Renal cortex interstitium (tissue), 11 donors: ENCODE results near the gene GRK5. TPM values are rescaled to one million over a fixed set of nuclear protein-coding genes. Genes with fewer than 3 reads are reported as not detected.
"Not testable (repeated sequence)": the region's sequence is repeated elsewhere in the genome, so short reads cannot be mapped to it uniquely, and the experiment has no call there.

Experiments
- DNase-seq, 11 donors: peaks; one replicate each; pipeline ENCODE4 v3.0.0-alpha.2; 2013; ENCODE audit warnings: low read depth in 9 of 11, low spot score in 4 of 11; ENCODE audit errors: extremely low read depth in 1 of 11
- polyA plus RNA-seq, 3 donors: library from polyadenylated mRNA; unstranded; fragments of 120-200 nt; gene quantifications; one replicate each; pipeline ENCODE4 v1.2.1, GENCODE V29; 2013; ENCODE audit not compliant: insufficient read length in 3 of 3

GRK5 gene
- polyA plus RNA-seq, 3 donors, result 16.7 to 19.1 (median 17.5) TPM

GRCh38 chr10:119211625-119212441 lies 4.5 kb downstream of the GRK5 start:
- no peak for DNase-seq

GRCh38 chr10:119215371-119215770 lies 8.0 kb downstream of the GRK5 start:
- no peak for DNase-seq

- no peak for DNase-seq
These were observed 8.8 kb downstream of the GRK5 start for GRCh38 chr10:119216127-119216526.

DNA sequence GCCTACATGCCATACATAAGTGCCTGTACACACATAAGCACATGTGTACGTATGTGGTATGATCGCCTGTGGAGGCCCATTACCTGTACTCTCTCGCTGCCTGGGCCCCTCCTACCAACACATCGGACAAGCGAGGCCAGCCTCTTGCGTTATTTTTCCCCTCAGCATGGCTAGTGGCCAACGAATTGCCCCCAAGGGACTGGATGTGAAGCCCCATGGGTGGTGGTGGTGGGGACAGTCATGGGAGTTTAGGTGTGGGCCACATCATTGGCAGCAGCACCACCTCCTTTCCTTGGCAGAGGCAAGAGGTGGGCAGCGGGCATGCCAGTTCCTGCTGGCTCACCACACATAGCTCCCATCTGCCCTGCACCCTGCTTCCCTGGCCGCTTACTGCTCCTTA lies 10.0 kb downstream of the GRK5 start:
- no peak for DNase-seq

DNA sequence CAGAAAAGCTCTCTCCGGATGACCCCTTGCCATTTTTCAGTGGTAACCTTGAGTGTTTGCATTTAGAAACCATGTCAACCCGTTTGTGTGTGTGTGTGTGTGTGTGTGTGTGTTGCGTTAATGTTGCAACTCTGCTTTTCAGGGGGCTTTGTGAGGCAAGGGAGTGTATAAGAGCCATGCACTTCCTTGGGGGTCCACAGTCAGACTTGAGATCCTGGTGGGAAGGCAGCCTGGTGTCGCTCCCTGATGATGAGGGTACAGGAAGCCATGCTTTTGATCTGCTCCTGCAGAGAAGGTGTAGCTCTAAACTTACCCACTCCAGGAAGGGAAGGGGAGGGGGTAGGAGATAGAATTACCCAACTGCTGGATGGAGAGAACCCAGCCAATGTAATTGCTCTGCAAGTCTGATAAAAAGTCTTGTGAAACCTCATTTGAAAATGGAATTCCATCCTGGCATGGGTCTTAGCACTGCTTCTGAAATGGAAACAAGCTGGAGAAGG lies 10.7 kb downstream of the GRK5 start:
- DNase-seq, result no peak

DNA sequence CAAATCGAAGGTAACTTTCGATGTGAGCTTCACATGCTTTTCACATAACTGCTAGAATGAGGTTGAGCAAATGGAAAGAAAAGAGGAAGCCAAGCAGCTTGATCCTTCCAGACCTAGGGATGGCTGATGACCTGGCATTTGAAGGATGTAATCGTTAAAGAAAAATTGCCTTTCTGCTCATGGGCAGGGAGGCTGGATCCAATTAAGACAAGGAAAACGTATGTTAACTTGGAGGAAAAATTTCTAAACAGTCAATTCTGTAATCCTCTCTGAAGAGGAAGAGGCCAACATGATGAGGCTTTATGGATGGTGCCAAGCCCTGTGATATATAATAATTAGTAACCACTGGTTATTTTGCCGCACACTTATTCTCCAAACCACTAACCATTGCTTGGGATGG lies 12.5 kb downstream of the GRK5 start:
- DNase-seq, result no peak

GRCh38 chr10:119221201-119221600 lies 13.8 kb downstream of the GRK5 start:
- no peak for DNase-seq

DNA sequence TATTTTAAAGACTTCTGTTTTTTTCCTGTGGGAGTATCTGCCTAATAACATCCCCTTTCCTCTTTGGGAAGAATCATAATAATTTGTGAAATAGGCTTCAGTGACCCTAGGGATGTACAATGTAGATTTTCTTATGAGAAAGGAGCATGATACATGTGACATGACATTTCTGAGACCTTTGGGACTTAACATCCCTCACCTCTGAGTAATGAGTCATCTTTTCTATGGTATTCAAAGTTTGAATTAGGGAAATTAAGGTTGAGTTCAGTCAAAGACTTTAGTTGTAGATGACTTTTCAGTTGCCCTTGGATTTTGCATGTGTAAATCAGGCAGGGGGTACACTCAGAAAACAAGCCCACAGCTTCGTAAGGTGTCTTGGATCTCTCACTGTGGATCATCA lies 14.3 kb downstream of the GRK5 start:
- DNase-seq, result no peak

GRCh38 chr10:119222537-119222936 lies 15.2 kb downstream of the GRK5 start:
- no peak for DNase-seq

DNA sequence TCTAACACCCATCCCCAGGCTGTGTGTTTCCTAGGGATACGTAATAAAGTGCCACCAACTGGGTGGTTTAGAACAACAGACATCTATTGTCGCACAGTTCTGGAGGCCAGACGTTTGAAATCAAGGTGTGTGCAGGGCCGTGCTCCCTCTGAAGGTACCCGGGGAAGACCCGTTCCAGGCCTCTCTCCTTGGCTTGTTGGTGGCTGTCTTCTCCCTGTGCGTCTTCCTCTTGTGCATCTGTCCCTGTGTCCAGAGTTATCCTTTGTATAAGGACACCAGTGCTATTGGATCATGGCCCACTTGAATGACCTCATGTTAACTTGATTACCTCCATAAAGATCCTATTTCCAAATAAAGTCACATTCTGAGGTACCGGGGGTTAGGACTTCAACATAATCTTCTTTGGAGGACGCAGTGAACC lies 15.6 kb downstream of the GRK5 start:
- no peak for DNase-seq

DNA sequence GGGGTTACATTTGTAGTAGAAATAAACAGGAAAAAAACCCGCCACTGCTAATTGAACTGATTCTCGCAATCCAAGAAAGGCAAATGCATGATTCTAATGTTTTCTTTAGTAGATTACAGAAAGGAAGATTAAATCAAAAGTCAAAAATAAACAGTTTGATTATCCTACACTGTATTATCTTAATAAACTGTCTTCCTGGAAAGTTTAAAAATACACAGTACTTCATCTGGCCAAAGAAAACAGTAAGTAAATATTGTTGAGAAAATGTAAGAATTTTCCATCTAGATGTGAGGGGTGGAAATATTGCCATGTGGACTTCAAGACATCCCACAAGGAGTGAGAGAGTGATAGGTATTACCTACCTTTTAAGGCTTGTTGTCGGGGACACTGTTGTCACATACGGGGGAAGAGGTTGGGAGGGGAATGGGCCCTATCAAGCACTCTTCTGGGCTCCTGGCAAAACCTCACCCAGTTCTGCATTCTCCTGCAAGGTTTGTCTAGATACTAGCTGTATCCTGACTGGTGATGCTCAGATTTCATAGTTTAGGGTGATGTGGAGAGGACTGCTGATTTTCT lies 17.8 kb downstream of the GRK5 start:
- no peak for DNase-seq

DNA sequence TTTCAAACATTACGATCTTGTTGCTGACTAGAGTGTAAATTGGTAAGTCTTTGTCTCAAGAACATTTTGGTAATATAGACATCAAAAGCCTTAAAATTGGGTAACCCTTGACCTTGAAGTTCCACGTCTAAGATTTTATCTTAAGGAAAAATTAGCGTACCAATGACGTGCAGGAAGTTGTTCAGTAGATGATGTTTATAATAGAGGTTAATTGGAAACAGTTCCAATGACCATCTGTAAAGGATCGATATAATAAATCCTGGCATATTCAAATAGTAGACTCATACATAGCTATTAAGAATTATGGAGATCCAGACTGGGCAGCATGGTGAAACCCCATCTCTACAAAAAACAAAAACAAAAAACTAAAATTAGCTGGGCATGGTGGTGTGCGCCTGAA lies 20.5 kb downstream of the GRK5 start:
- no peak for DNase-seq

- no peak for DNase-seq
These were observed 24.3 kb downstream of the GRK5 start for GRCh38 chr10:119231654-119232053.

DNA sequence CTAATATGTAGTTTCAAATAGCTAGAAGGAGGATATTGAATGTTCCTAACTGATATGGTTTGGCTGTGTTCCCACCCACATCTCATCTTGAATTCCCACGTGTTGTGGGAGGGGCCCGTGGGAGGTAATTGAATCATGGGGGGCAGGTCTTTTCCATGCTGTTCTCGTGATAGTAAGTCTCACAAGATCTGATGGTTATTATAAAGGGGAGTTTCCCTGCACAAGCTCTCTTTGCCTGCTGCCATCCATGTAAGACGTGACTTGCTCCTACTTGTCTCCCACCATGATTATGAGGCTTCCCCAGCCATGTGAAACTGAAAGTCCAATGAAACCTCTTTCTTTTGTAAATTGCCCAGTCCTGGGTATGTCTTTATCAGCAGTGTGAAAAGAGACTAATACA lies 25.1 kb downstream of the GRK5 start:
- DNase-seq, result not testable (repeated sequence)

- no peak for DNase-seq
These were observed 25.9 kb downstream of the GRK5 start for GRCh38 chr10:119233123-119233820.

DNA sequence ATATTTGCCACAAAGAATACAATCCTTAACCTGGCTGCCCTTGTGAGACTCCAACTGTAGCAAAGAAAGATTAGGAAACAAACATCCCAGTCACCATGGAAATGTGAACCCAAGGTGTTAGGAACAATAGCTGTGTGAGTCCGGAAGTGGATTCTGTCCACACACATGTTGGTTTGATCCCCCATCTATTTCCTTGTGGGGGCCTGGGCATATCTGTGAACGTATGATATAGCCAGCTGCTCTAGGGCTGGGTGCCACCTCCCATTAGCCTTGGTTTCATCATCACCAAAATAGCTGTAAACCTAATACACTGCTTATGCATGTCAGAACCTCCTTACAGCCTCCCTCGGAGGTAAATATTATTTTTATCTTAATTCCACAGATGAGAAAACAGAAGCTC lies 26.4 kb downstream of the GRK5 start:
- no peak for DNase-seq

DNA sequence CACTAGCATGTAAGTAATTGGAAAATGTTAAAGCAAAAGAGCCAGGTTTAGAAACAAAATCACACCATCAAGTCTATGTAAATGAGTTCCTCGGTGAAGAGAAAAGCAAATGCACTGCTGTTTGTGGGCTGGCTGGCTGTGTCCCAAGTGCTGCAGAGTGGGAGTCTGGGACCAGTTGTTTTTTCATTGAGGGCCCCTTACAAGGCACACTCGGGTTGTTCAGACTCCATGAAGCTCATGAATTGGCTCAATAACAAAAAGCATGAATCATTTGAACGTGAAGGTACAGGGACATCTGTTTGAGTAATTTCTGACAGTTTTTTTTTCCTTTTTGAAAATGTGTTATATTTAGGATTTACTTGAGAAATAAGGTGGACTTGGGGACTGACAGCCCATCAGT lies 28.0 kb downstream of the GRK5 start:
- no peak for DNase-seq

- no peak for DNase-seq
These were observed 30.5 kb downstream of the GRK5 start for GRCh38 chr10:119237722-119238436.

- no peak for DNase-seq
These were observed 31.2 kb downstream of the GRK5 start for GRCh38 chr10:119238577-119238976.

- DNase-seq, result not testable (repeated sequence)
These were observed 31.6 kb downstream of the GRK5 start for GRCh38 chr10:119239015-119239414.
